Peyer's patch (tissue), 4 donors: Measurements from ENCODE around the gene PABPN1L. TPM values are rescaled to one million over a fixed set of nuclear protein-coding genes. Genes with fewer than 3 reads are reported as not detected.

Source experiments
- DNase-seq, 3 donors: peaks; one replicate each; pipeline ENCODE4 v3.0.0-alpha.2; 2017 to 2019
- H3K27ac ChIP-seq, 4 donors: fragments of 200-600 bp; sonication (generic); one replicate each; pipeline ENCODE4 v1.5.1; 2016 to 2019
- H3K27me3 ChIP-seq, 2 donors: fragments of 200-600 bp; sonication (generic); one replicate each; pipeline ENCODE4 v1.5.1; 2019
- H3K36me3 ChIP-seq, 3 donors: fragments of 200-600 bp; sonication (generic); one replicate each; pipeline ENCODE4 v1.5.1; 2016 to 2019
- H3K4me1 ChIP-seq, 4 donors: fragments of 200-600 bp; sonication (generic); one replicate each; pipeline ENCODE4 v1.5.1; 2016 to 2019
- H3K4me3 ChIP-seq, 4 donors: fragments of 200-600 bp; sonication (generic); 1 replicate in 3 of 4; 2 replicates in 1 of 4; pipeline ENCODE4 v1.5.1; 2016 to 2019; ENCODE audit warnings: mild to moderate bottlenecking in 1 of 4
- H3K9me3 ChIP-seq, 4 donors: fragments of 200-600 bp; sonication (generic); one replicate each; pipeline ENCODE4 v1.5.1; 2016 to 2019; ENCODE audit warnings: mild to moderate bottlenecking in 1 of 4
- POLR2A ChIP-seq, 2 donors: fragments of 450-650 bp; IDR thresholded peaks; one replicate each; pipeline ENCODE4 v1.5.1; 2017; ENCODE audit warnings: antibody characterized with exemption in 2 of 2, mild to moderate bottlenecking in 2 of 2, moderate library complexity in 2 of 2
- total RNA-seq, 4 donors: library from RNA; depleted of rRNA; stranded (reverse); fragments of >200 nt; gene quantifications; one replicate each; pipeline ENCODE4 v1.1.0, GENCODE V29; 2016
- TF ChIP-seq, protein P1 (sequence below), 6 experiments: fragments of 450-650 bp in 4 of 6; fragments of 200-600 bp in 2 of 6; sonication (generic) in 1 of 6; IDR thresholded peaks; one replicate each; pipeline ENCODE4 v1.5.1; 2017 to 2019; ENCODE audit warnings: antibody characterized with exemption in 6 of 6, mild to moderate bottlenecking in 3 of 6, moderate library complexity in 1 of 6

Gene PABPN1L
- total RNA-seq, 4 donors from 2014 or later, result not detected

GRCh38 chr16:88856828-88857727 lies 9.4 kb downstream of the PABPN1L start, which contains the start of the genes GALNS and TRAPPC2L:
GALNS (minus strand) TSS chr16:88856947; CDS start chr16:88856877, 70 bp downstream.
TRAPPC2L (plus strand) TSS chr16:88857127; CDS start chr16:88857151, 24 bp downstream.
- H3K27me3 ChIP-seq, result no peaks in the 10 kb centered on the region
- peak; percentile 100 for DNase-seq
- TF ChIP-seq POLR2A (IDR thresholded peaks at IDR 0.05), result peak; percentile 88 to 90
- TF ChIP-seq, protein P1, sequence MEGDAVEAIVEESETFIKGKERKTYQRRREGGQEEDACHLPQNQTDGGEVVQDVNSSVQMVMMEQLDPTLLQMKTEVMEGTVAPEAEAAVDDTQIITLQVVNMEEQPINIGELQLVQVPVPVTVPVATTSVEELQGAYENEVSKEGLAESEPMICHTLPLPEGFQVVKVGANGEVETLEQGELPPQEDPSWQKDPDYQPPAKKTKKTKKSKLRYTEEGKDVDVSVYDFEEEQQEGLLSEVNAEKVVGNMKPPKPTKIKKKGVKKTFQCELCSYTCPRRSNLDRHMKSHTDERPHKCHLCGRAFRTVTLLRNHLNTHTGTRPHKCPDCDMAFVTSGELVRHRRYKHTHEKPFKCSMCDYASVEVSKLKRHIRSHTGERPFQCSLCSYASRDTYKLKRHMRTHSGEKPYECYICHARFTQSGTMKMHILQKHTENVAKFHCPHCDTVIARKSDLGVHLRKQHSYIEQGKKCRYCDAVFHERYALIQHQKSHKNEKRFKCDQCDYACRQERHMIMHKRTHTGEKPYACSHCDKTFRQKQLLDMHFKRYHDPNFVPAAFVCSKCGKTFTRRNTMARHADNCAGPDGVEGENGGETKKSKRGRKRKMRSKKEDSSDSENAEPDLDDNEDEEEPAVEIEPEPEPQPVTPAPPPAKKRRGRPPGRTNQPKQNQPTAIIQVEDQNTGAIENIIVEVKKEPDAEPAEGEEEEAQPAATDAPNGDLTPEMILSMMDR (IDR thresholded peaks at IDR 0.05), result no peak
- peaks cover 0 to 32% (median 14%) of the 10 kb centered on the region in 4 donors for H3K4me1 ChIP-seq
- H3K36me3 ChIP-seq, result peaks cover 0 to 33% (median 0%) of the 10 kb centered on the region in 3 donors
- peak within 1 kb of the TSS; percentile 81 to 95 (median 93) for H3K4me3 ChIP-seq
- peak within 1 kb of the TSS; percentile 84 to 89 (median 86) for H3K27ac ChIP-seq
- H3K9me3 ChIP-seq, result no peaks in the 10 kb centered on the region

DNA sequence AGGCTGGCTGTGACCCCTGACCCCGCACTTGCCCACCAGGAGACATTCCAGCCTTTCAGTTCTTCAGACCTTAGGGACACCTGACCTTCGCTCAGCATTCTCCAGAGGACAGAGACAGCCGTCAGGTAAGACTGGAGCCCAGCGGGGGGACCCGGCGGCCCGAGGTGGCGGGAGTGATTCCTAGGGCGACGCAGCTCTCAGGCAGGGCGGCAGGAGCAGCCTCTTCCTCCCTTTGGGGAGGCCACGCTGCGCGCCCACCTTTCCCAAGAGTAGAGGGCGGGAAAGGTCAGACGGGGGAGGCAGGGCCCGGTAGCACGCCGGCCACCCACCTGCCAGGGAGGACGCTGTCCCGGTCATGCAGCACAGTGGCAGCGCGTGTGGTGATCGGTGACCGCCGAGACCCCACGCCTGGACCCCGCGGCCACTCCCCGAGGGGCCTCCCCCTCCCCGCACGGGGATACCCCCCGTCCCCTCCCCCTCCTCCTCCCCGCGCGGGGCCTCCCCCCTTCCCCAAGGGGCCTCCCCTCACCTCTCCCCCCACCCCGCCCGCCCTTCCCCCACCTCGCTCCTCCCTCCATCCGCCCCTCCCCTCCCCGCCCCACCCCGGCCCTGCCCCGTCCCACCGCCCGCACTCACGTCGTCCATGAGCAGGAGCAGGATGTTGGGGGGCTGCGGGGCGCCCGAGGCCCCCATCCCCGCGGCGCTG lies 10.2 kb downstream of the PABPN1L start:
- peaks cover 0 to 32% (median 14%) of the 10 kb centered on the region in 4 donors for H3K4me1 ChIP-seq
- peak overlapping the region; percentile 84 to 89 (median 86) for H3K27ac ChIP-seq
- peaks cover 0 to 31% (median 0%) of the 10 kb centered on the region in 3 donors for H3K36me3 ChIP-seq
- H3K9me3 ChIP-seq, result no peaks in the 10 kb centered on the region
- peak in 2 of 3 donors; percentile 54 to 56 for DNase-seq
- peak overlapping the region; percentile 81 to 95 (median 93) for H3K4me3 ChIP-seq
- no peak for TF ChIP-seq POLR2A (IDR thresholded peaks at IDR 0.05)
- TF ChIP-seq, protein P1 (IDR thresholded peaks at IDR 0.05), result no peak
- H3K27me3 ChIP-seq, result no peaks in the 10 kb centered on the region

GRCh38 chr16:88855736-88856121 lies 10.7 kb downstream of the PABPN1L start:
- Histone ChIP-seq H3K27ac (peak overlapping the region; percentile 84 to 89 (median 86)), H3K4me1 (peaks cover 0 to 32% (median 14%) of the 10 kb centered on the region in 4 donors), H3K9me3 (no peaks in the 10 kb centered on the region), H3K4me3 (peak overlapping the region; percentile 81 to 95 (median 93)), H3K36me3 (peaks cover 0 to 25% (median 0%) of the 10 kb centered on the region in 3 donors), H3K27me3 (no peaks in the 10 kb centered on the region)
- TF ChIP-seq, protein P1 (IDR thresholded peaks at IDR 0.05), result no peak
- TF ChIP-seq POLR2A (IDR thresholded peaks at IDR 0.05), result no peak
- DNase-seq, result no peak

DNA sequence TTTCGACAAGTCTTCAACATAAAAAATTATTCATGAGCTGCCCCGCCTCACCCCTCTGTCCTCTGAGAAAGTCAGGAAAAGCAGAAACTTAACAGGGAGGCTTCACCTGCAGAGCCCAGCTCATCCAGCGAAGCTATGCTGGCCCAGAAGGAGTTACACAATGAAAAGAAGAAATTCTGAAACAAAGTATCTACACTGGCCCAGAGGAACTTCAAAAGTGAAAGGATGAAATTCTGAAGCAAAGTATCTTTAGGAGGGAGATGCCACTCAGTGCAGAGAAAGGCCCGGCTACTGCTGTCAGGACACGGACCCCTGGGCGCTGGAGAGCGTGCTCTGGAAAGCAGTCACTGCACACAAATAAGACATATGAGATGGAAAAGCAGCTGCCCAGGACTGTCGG lies 11.3 kb downstream of the PABPN1L start:
- Histone ChIP-seq H3K27me3 (no peaks in the 10 kb centered on the region), H3K36me3 (peaks cover 0 to 20% (median 0%) of the 10 kb centered on the region in 3 donors), H3K4me1 (peaks cover 0 to 32% (median 14%) of the 10 kb centered on the region in 4 donors), H3K9me3 (no peaks in the 10 kb centered on the region), H3K4me3 (no peak overlapping the region), H3K27ac (peak overlapping the region in 1 of 4 donors; percentile 89)
- no peak for DNase-seq
- TF ChIP-seq, protein P1 (IDR thresholded peaks at IDR 0.05), result no peak
- no peak for TF ChIP-seq POLR2A (IDR thresholded peaks at IDR 0.05)

DNA sequence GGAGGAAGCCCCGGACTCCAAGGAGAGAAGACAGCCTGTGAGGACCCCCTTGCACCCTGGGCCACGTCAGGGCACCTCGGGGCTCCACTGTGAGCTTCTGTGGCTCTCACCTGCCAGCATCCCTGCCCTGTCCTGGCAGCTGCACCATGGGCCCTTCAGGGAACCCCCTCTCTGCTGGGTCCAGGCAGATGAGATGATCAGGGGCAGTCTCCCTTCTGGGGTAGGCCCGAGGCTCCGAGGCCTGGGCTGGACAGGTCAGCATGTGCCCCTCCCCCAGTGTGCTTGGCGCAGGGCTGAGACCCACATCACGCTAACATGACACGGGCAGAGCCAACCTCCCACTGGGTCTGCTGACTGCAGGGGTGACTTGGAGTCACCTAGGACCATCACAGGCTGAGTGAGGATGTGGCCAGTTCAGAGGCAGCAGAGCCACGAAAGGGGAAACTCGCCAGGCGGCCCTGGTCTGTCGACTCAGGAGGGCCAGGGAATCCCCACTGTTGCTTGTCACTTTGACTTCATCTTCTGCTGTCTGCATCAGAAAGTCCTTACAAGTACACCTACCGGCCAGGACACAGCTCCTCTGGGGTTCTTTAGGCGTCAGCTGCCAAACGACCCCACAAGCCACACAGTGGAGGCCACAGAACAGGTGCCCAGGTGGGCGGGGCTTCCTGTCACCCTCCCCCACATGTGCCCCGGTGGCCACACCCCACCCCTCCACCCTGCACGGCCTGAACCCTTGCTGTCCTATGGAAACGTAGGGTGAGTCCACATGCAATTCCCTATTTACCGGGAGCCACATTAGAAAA lies 12.0 kb downstream of the PABPN1L start:
- TF ChIP-seq, protein P1 (IDR thresholded peaks at IDR 0.05), result no peak
- no peak for TF ChIP-seq POLR2A (IDR thresholded peaks at IDR 0.05)
- peak; percentile 51 to 69 (median 60) for DNase-seq
- Histone ChIP-seq H3K27me3 (no peaks in the 10 kb centered on the region), H3K4me3 (no peak overlapping the region), H3K9me3 (no peaks in the 10 kb centered on the region), H3K27ac (peak overlapping the region in 2 of 4 donors; percentile 27 to 40), H3K36me3 (peaks cover 0 to 13% (median 0%) of the 10 kb centered on the region in 3 donors), H3K4me1 (peaks cover 0 to 32% (median 14%) of the 10 kb centered on the region in 4 donors)
